Measurements from ENCODE around the gene MBOAT1. TPM values are rescaled to one million over a fixed set of nuclear protein-coding genes. Genes with fewer than 3 reads are reported as not detected.

MBOAT1 gene
- total RNA-seq, 1 donor from 2014 or later, result 83.3 TPM

- Mint-ChIP-seq H3K27ac (no peak overlapping the region), H3K36me3 (no peaks in the 10 kb centered on the region), H3K4me3 (no peak overlapping the region), H3K27me3 (no peaks in the 10 kb centered on the region), H3K9me3 (no peaks in the 10 kb centered on the region), H3K4me1 (ENCODE audit: unreplicated experiment) (no peaks in the 10 kb centered on the region)
- DNase-seq (ENCODE audit: extremely low spot score, unreplicated experiment), result no peak
- TF ChIP-seq, protein P1, sequence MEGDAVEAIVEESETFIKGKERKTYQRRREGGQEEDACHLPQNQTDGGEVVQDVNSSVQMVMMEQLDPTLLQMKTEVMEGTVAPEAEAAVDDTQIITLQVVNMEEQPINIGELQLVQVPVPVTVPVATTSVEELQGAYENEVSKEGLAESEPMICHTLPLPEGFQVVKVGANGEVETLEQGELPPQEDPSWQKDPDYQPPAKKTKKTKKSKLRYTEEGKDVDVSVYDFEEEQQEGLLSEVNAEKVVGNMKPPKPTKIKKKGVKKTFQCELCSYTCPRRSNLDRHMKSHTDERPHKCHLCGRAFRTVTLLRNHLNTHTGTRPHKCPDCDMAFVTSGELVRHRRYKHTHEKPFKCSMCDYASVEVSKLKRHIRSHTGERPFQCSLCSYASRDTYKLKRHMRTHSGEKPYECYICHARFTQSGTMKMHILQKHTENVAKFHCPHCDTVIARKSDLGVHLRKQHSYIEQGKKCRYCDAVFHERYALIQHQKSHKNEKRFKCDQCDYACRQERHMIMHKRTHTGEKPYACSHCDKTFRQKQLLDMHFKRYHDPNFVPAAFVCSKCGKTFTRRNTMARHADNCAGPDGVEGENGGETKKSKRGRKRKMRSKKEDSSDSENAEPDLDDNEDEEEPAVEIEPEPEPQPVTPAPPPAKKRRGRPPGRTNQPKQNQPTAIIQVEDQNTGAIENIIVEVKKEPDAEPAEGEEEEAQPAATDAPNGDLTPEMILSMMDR (conservative IDR thresholded peaks at IDR 0.05), result no peak
Measured at GRCh38 chr6:20232188-20232587, 19.9 kb upstream of the MBOAT1 start.

GRCh38 chr6:20230401-20231119, 18.3 kb upstream of the MBOAT1 start:
- Mint-ChIP-seq H3K9me3 (no peaks in the 10 kb centered on the region), H3K4me1 (ENCODE audit: unreplicated experiment) (no peaks in the 10 kb centered on the region), H3K27me3 (no peaks in the 10 kb centered on the region), H3K4me3 (no peak overlapping the region), H3K36me3 (no peaks in the 10 kb centered on the region), H3K27ac (no peak overlapping the region)
- TF ChIP-seq, protein P1 (conservative IDR thresholded peaks at IDR 0.05), result no peak
- DNase-seq (ENCODE audit: extremely low spot score, unreplicated experiment), result no peak

GRCh38 chr6:20229881-20230280, 17.6 kb upstream of the MBOAT1 start:
- H3K27me3 Mint-ChIP-seq, result no peaks in the 10 kb centered on the region
- H3K27ac Mint-ChIP-seq, result no peak overlapping the region
- H3K4me1 Mint-ChIP-seq (ENCODE audit: unreplicated experiment), result no peaks in the 10 kb centered on the region
- TF ChIP-seq, protein P1 (conservative IDR thresholded peaks at IDR 0.05), result no peak
- H3K9me3 Mint-ChIP-seq, result no peaks in the 10 kb centered on the region
- H3K36me3 Mint-ChIP-seq, result no peaks in the 10 kb centered on the region
- no peak for DNase-seq (ENCODE audit: extremely low spot score, unreplicated experiment)
- no peak overlapping the region for H3K4me3 Mint-ChIP-seq

DNA sequence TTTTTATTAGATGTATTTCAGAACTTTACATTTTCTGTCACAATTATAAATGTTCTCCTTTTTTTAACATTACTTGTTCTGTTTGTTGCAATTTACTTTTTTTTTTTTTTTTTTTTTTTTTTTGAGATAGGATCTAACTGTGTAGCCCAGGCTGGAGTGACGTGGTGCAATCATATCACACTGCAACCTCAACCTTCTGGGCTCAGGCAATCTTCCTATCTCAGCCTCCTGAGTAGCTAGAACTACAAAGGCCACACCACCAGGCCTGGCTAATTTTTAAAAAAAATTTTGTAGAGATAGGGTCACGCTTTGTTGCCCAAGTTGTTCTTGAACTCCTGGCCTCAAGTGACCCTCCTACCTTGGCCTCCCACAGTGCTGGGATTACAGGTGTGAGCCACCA, 15.1 kb upstream of the MBOAT1 start:
- H3K4me1 Mint-ChIP-seq (ENCODE audit: unreplicated experiment), result no peaks in the 10 kb centered on the region
- TF ChIP-seq, protein P1 (conservative IDR thresholded peaks at IDR 0.05), result no peak
- H3K27me3 Mint-ChIP-seq, result no peaks in the 10 kb centered on the region
- H3K27ac Mint-ChIP-seq, result no peak overlapping the region
- H3K9me3 Mint-ChIP-seq, result no peaks in the 10 kb centered on the region
- no peak overlapping the region for H3K4me3 Mint-ChIP-seq
- no peak for DNase-seq (ENCODE audit: extremely low spot score, unreplicated experiment)
- no peaks in the 10 kb centered on the region for H3K36me3 Mint-ChIP-seq

- peak overlapping the region; percentile 32 for H3K27ac Mint-ChIP-seq
- peaks cover 9% of the 10 kb centered on the region for H3K4me1 Mint-ChIP-seq (ENCODE audit: unreplicated experiment)
- no peaks in the 10 kb centered on the region for H3K36me3 Mint-ChIP-seq
- TF ChIP-seq, protein P1 (conservative IDR thresholded peaks at IDR 0.05), result no peak
- no peaks in the 10 kb centered on the region for H3K9me3 Mint-ChIP-seq
- H3K27me3 Mint-ChIP-seq, result no peaks in the 10 kb centered on the region
- H3K4me3 Mint-ChIP-seq, result no peak overlapping the region
- DNase-seq (ENCODE audit: extremely low spot score, unreplicated experiment), result no peak
Measured at GRCh38 chr6:20223141-20223540, 10.9 kb upstream of the MBOAT1 start.
